Right forelimb (tissue), 1 donor: ENCODE measurements around the gene TULP1.

Source experiments
- DNase-seq: peaks from one replicate; pipeline ENCODE4 v3.0.0-alpha.2; 2018

TULP1 gene

GRCh38 chr6:35454391-35455110 is 58.1 kb downstream of the TULP1 start:
- no peak for DNase-seq

GRCh38 chr6:35453236-35453635 is 59.5 kb downstream of the TULP1 start:
- DNase-seq = no peak

GRCh38 chr6:35452183-35453090 is 60.3 kb downstream of the TULP1 start, which contains the start of gene FANCE:
FANCE (plus strand) TSS chr6:35452338; CDS start chr6:35452546, 208 bp downstream.
- peak; percentile 99 for DNase-seq

GRCh38 chr6:35451354-35452182 is 61.1 kb downstream of the TULP1 start:
- DNase-seq = no peak

GRCh38 chr6:35449287-35449881 is 63.3 kb downstream of the TULP1 start:
- no peak for DNase-seq

- no peak for DNase-seq
Measured at GRCh38 chr6:35448191-35448590, 64.5 kb downstream of the TULP1 start.
